Measurements from ENCODE around the gene CDC42BPG.

Gene CDC42BPG

DNA sequence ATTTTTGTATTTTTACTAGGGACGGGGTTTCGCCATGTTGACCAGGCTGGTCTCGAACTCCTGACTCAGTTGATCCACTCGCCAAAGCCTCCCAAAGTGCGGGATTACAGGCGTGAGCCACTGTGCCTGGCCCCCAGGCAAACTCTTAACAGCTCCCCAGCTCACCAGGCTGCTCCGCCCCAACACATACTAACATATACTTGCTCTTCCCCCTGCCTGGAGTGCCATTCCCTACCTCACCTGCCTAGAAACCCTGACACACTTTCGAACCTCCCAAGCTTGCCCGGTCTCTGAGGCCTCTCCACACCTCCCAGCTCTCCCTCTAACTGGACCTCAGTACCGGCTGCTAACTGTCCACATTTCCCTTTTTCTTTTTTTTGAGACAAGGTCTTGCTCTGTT lies 49.9 kb downstream of the CDC42BPG start:
- peaks cover 45% of the 10 kb centered on the region for H3K36me3 ChIP-seq (ENCODE audit: insufficient read depth, low read length)
- no peak overlapping the region for H3K4me3 ChIP-seq (ENCODE audit: low read depth, low read length, poor library complexity, severe bottlenecking)

DNA sequence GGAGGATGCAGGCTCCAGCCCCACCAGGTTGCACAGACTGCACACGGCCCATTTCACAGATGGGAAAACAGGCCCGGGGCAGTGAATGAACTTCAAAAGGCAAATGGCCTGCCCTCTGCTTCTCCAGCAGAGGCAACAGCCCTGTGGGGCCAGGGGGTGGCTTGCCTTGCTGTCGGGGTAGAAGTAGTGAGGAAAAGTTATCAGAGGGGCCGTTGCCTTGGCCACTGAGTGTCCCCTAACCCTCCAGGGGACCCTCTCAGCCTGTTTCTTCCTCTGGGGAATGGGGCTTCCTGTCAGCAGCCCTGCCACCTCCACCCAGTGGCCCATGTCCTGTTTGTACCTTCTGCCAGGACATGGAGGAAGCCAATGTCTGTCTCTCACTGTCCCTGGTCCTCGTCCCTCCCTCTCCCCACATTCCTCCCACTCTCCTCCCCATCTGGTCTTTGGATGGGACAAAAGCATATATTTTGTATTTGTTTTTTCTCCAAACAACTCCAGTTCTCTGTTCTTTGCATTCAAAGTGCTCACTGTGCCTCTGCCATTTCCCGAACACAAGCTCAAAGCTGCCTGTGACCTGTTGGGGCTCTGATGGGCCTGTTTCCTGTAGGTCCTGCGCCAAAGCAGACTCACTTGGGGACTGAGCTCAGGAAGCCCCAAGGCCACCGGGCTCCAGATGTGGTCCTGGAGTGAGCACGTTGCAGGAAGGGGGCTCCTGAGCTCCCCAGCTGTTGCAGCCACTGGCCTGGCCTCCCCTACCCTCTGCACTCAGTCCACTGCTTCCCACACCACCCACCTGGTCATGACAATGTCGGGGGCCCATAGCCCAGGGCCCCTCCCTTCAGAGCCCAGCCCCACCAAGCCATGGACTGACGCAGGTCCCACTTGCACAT lies 50.9 kb downstream of the CDC42BPG start:
- H3F3A ChIP-seq (ENCODE audit: insufficient read depth, low read length) = no peaks in the 10 kb centered on the region
- H3K4me3 ChIP-seq (ENCODE audit: low read depth, low read length, poor library complexity, severe bottlenecking) = no peak overlapping the region
- no peaks in the 10 kb centered on the region for H4K20me1 ChIP-seq (ENCODE audit: insufficient read depth, low read length)
- H3K36me3 ChIP-seq (ENCODE audit: insufficient read depth, low read length) = peaks cover 44% of the 10 kb centered on the region
- H3K79me2 ChIP-seq (ENCODE audit: insufficient read depth, low read length) = no peaks in the 10 kb centered on the region
- no peak overlapping the region for H3K27ac ChIP-seq (ENCODE audit: low read depth, low read length, poor library complexity, severe bottlenecking)
- TF ChIP-seq, protein P1, sequence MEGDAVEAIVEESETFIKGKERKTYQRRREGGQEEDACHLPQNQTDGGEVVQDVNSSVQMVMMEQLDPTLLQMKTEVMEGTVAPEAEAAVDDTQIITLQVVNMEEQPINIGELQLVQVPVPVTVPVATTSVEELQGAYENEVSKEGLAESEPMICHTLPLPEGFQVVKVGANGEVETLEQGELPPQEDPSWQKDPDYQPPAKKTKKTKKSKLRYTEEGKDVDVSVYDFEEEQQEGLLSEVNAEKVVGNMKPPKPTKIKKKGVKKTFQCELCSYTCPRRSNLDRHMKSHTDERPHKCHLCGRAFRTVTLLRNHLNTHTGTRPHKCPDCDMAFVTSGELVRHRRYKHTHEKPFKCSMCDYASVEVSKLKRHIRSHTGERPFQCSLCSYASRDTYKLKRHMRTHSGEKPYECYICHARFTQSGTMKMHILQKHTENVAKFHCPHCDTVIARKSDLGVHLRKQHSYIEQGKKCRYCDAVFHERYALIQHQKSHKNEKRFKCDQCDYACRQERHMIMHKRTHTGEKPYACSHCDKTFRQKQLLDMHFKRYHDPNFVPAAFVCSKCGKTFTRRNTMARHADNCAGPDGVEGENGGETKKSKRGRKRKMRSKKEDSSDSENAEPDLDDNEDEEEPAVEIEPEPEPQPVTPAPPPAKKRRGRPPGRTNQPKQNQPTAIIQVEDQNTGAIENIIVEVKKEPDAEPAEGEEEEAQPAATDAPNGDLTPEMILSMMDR (IDR thresholded peaks at IDR 0.05; ENCODE audit: low read length) = no peak
- no peak for TF ChIP-seq EZH2 (IDR thresholded peaks at IDR 0.05; ENCODE audit: borderline replicate concordance, low read length)
- no peaks in the 10 kb centered on the region for H3K9me2 ChIP-seq (ENCODE audit: low read depth, low read length)
- no peaks in the 10 kb centered on the region for H3K4me1 ChIP-seq (ENCODE audit: insufficient read depth, low read length, severe bottlenecking)
- H3K9ac ChIP-seq (ENCODE audit: low read length) = no peak overlapping the region
- no peak overlapping the region for H2AFZ ChIP-seq (ENCODE audit: low read length)
- no peaks in the 10 kb centered on the region for H3K27me3 ChIP-seq (ENCODE audit: insufficient read depth, low read length)
- no peak overlapping the region for H3K4me2 ChIP-seq (ENCODE audit: low read length)
- no peaks in the 10 kb centered on the region for H3K9me3 ChIP-seq (ENCODE audit: low read length)

More for the DNA sequence above, 49.9 kb downstream of the CDC42BPG start:
- H3K9ac ChIP-seq (ENCODE audit: low read length) = no peak overlapping the region
- H3K9me2 ChIP-seq (ENCODE audit: low read depth, low read length) = no peaks in the 10 kb centered on the region
- no peak overlapping the region for H3K27ac ChIP-seq (ENCODE audit: low read depth, low read length, poor library complexity, severe bottlenecking)
- no peak overlapping the region for H2AFZ ChIP-seq (ENCODE audit: low read length)
- no peaks in the 10 kb centered on the region for H3F3A ChIP-seq (ENCODE audit: insufficient read depth, low read length)
- no peaks in the 10 kb centered on the region for H4K20me1 ChIP-seq (ENCODE audit: insufficient read depth, low read length)
- no peaks in the 10 kb centered on the region for H3K27me3 ChIP-seq (ENCODE audit: insufficient read depth, low read length)
- no peaks in the 10 kb centered on the region for H3K9me3 ChIP-seq (ENCODE audit: low read length)
- no peaks in the 10 kb centered on the region for H3K79me2 ChIP-seq (ENCODE audit: insufficient read depth, low read length)
- H3K4me1 ChIP-seq (ENCODE audit: insufficient read depth, low read length, severe bottlenecking) = peaks cover 4% of the 10 kb centered on the region
- no peak overlapping the region for H3K4me2 ChIP-seq (ENCODE audit: low read length)
- no peak for TF ChIP-seq EZH2 (IDR thresholded peaks at IDR 0.05; ENCODE audit: borderline replicate concordance, low read length)
- TF ChIP-seq, protein P1 (IDR thresholded peaks at IDR 0.05; ENCODE audit: low read length) = no peak

DNA sequence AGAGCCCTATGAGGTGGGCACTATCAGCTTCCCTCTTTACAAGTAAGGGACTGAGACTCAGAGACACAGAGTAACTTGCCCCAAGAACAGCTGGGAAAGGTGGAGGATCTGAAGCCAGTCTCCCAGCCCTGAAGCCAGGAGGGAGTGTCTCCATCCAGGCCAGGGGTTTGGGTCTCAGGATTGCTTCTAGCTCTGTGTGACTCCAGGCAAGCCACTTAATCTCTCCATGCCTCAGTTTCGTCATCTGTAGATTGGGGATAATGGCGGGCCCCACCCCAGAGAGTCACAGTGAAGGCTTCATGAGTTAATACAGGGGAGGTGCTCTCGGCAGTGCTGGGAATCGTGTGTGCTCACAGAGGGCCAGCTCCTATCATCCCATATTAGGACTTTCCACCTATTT lies 52.0 kb downstream of the CDC42BPG start:
- no peaks in the 10 kb centered on the region for H3K9me2 ChIP-seq (ENCODE audit: low read depth, low read length)
- H3F3A ChIP-seq (ENCODE audit: insufficient read depth, low read length) = no peaks in the 10 kb centered on the region
- peaks cover 5% of the 10 kb centered on the region for H3K4me1 ChIP-seq (ENCODE audit: insufficient read depth, low read length, severe bottlenecking)
- no peaks in the 10 kb centered on the region for H3K27me3 ChIP-seq (ENCODE audit: insufficient read depth, low read length)
- H3K9ac ChIP-seq (ENCODE audit: low read length) = no peak overlapping the region
- TF ChIP-seq, protein P1 (IDR thresholded peaks at IDR 0.05; ENCODE audit: low read length) = no peak
- no peak for TF ChIP-seq EZH2 (IDR thresholded peaks at IDR 0.05; ENCODE audit: borderline replicate concordance, low read length)
- no peaks in the 10 kb centered on the region for H4K20me1 ChIP-seq (ENCODE audit: insufficient read depth, low read length)
- no peak overlapping the region for H3K27ac ChIP-seq (ENCODE audit: low read depth, low read length, poor library complexity, severe bottlenecking)
- no peaks in the 10 kb centered on the region for H3K79me2 ChIP-seq (ENCODE audit: insufficient read depth, low read length)
- H3K4me3 ChIP-seq (ENCODE audit: low read depth, low read length, poor library complexity, severe bottlenecking) = no peak overlapping the region
- no peak overlapping the region for H2AFZ ChIP-seq (ENCODE audit: low read length)
- no peaks in the 10 kb centered on the region for H3K9me3 ChIP-seq (ENCODE audit: low read length)
- H3K36me3 ChIP-seq (ENCODE audit: insufficient read depth, low read length) = peaks cover 46% of the 10 kb centered on the region
- no peak overlapping the region for H3K4me2 ChIP-seq (ENCODE audit: low read length)
